ENCODE data around the gene AHRR.

AHRR gene

DNA sequence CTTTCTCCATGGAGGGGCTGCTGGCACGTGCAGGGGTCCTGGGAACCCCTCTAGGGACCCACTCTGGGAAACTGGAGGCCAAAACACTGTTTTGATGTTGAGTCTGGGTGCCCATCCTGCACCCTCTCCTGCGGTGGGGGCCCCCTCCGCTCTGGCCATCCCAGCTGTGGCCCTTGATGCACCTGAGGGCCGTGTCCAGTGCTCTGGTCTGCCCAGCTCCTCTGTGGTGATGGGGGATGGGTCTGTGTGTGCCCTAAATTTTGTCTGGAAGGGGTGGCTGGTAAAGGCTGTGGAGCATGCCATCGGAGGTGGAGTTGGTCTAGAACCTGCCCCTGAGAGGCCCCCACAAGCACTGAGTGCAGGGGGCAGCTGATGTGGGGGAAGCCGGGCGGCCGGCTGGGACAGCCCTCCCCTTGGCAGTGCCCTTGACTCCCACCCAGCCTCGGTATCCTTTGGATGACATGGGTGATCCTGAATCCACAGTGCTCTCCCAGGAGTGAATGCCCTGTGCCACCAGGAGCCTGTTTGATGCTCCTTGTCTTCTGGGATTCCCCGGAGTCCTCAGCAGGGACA is 26.3 kb downstream of the AHRR start:
- no peak for DNase-seq

GRCh38 chr5:348726-349125 is 27.2 kb downstream of the AHRR start:
- DNase-seq, result no peak

GRCh38 chr5:350355-350754 is 28.8 kb downstream of the AHRR start:
- DNase-seq, result no peak

- no peak for DNase-seq
These were observed 29.8 kb downstream of the AHRR start for GRCh38 chr5:351084-351920.

DNA sequence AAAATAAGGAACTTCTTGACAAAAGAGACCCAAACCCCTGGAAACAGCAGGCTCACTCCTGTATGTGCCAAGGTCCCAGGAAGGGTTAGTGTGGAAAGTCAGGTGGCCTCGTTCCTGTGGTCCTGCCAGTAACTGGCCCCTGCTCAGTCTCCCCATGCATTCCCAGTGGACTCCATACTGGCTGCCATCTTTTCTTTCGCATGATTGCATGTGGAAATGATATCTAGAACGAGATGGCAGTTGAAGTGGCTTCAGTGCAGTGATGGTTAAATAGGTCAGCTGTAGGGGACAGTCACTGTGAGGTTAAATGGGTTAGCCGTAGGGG is 30.4 kb downstream of the AHRR start:
- no peak for DNase-seq

DNA sequence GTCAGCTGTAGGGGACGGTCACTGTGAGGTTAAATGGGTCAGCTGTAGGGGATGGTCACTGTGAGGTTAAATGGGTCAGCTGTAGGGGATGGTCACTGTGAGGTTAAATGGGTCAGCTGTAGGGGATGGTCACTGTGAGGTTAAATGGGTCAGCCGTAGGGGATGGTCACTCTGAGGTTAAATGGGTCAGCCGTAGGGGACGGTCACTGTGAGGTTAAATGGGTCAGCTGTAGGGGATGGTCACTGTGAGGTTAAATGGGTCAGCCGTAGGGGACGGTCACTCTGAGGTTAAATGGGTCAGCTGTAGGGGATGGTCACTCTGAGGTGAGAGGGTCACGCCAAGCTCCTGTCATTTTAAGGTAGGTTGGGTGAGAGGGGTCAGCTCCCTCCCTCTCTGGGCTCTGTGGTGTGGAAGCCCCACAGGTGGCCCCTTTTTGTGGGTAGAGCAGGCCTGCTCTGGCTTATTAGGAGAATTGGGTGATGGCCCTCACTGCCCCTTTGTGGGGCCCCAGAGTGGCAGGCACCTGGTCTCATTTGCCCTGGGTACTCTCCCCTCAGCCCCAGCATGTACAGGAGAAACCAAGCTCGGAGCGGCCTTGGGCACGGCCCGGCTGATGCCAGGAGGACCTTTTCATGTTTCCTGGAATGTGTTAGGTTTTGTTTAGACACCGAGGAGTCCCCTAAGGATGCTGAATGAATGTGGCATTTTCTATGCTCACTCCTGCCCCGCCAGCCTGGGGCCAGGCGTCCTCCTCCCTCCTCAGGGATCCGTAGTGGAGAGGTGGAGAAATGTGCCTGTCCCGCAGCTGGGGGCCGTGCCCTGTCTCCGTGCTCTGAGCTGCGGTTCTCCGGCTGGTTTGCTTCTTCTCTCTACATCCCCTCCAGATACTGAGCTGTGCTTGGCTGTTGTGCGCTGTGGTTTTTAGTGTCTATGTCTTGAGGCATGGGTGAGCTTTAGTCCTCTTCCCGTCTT is 31.4 kb downstream of the AHRR start:
- DNase-seq, result no peak

DNA sequence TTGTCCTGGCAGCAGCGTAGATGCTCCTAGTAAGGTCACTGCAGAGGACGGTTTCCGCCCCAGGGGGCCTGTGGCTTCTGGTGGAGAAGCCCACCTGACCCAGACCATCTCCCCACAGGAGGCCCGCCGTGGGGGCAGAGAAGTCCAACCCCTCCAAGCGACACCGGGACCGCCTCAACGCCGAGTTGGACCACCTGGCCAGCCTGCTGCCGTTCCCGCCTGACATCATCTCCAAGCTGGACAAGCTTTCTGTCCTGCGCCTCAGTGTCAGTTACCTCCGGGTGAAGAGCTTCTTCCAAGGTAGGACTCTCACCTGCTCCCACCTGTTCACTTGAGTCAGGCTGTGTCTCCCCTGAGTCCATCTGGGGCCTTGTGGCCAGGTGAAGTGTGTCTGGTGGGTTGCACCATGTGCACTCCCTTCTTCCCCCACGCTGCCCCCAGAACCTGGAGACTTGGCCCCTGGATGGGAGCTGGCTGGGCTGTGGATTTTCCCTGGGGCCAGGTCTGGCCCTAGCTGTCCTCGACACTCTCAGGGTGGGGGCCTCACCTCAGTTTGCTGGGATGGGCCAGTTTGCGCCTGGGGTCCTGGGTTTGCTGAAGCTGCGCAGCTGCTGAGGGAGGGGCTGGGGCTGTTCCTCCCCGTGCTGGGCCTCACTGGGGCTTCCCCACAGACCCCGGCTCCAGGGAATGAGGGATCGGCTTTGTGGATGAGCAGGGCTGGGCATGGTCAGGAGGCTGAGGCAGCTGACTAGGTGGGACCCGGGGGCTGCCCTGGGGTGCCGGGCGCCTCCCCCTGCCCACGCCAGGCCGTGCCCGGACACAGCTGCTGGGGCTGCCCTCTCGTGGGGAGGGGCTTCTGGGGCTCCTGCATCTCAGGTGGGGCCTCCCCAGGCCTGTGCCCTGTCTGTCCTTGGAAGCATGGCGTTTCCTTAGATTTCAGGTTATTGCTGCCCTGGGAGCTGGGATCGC is 32.4 kb downstream of the AHRR start:
- DNase-seq, result no peak

- no peak for DNase-seq
These were observed 33.3 kb downstream of the AHRR start for GRCh38 chr5:354581-355378.

DNA sequence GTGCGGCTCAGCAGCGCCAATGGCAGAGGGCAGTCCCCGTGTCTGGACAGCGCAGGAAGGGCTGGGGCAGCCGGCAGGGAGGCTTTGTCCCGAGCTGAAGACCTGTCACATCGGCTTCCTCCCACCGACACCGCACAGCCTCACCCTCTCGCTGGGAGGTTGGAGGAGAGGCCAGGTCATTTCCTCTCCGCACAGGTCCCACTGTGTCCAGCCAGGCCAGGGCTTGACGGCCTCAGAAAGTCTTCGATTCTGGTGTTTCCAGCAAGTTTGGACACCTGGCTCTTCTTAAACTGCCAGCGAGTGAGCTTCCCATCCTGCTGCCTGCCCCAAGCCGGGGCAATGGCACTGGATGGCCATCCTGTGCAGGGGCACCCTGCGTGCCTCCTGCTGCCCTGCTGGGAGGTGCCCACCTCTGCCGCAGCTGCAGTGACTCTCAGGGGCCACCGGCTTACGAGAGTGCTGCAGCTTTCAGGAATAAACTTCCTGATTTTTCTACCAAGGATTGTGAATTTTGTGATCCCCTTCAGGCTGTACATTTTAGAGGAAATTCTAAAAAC is 33.9 kb downstream of the AHRR start:
- no peak for DNase-seq

DNA sequence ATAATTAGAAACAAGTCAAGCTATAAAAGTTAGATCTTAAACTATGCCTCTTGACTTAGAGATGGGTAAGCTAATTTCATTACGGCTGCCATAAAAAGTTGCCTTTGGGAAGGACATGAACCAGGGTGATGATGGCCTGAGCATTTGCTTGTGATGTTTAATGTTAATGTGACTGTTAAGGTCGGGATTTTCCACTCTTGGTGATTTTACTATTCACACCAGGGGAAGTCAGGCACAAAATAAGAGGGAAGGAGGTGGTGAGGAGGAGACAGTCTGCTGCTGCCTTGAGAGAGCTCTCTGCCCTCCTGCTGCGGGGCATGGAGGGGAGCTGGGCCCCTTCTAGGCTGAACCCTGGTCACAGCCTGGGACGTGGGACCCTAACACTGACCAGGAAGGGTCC is 34.4 kb downstream of the AHRR start:
- no peak for DNase-seq

- no peak for DNase-seq
These were observed 37.9 kb downstream of the AHRR start for GRCh38 chr5:359301-359897.

DNA sequence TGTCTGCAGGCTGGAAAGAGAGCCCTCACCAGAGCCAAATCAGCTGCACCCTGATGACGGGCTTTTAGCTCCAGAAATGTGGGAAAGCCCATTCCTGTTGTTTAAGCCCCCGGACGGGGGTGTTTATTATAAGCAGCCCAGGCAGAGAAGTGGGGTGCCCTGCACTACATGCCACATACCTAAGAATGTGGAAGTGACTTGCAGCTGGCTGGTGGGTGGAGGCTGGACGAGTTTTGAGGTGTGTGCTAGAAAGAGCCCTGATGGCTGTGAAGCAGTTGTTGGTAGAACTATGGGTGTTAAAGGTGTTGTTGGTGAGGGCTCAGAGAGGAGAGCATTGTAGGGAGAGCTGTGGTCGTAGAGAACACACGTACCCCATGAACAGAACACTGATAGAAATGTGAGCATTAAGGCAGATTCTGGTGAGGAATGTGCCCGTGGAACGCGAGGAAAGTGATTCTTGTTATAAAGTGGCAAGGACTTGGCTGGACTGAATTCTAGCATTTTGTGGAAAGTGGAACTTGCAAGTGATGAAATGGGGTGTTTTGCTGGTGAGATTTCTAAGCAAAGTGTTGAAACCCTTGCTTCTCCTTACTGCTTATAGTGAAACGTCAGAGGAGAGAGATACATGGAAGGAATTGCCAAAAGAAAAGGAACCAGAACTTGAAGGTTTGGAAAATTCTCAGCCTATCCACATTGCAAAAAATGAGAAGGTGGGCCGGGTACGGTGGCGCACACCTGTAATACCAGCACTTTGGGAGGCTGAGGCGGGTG is 38.9 kb downstream of the AHRR start:
- DNase-seq, result no peak

- DNase-seq, result no peak
These were observed 40.7 kb downstream of the AHRR start for GRCh38 chr5:362189-362588.

GRCh38 chr5:362978-363765 is 41.7 kb downstream of the AHRR start:
- peak in 1 of 2 donors; percentile 16 for DNase-seq

DNA sequence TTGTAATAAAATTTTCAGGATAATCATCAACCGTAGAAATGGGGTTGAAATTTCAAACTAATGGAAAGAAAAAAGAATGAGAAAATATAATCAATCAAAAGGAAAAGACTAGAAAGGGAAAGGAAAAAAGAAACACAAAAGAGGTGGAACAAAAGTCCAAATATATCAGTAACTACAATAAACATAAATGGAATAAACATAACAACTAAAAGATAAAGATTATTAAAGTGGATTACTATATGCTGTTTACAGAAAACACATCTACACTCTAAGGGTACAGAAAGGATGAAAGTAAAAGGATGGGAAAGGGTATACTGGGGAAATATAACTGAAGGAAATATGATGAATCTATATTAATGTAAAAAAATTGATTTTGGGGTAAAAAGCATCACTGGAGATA is 43.0 kb downstream of the AHRR start:
- no peak for DNase-seq

GRCh38 chr5:366541-367357 is 45.2 kb downstream of the AHRR start:
- DNase-seq, result peak in 1 of 2 donors; percentile 14

DNA sequence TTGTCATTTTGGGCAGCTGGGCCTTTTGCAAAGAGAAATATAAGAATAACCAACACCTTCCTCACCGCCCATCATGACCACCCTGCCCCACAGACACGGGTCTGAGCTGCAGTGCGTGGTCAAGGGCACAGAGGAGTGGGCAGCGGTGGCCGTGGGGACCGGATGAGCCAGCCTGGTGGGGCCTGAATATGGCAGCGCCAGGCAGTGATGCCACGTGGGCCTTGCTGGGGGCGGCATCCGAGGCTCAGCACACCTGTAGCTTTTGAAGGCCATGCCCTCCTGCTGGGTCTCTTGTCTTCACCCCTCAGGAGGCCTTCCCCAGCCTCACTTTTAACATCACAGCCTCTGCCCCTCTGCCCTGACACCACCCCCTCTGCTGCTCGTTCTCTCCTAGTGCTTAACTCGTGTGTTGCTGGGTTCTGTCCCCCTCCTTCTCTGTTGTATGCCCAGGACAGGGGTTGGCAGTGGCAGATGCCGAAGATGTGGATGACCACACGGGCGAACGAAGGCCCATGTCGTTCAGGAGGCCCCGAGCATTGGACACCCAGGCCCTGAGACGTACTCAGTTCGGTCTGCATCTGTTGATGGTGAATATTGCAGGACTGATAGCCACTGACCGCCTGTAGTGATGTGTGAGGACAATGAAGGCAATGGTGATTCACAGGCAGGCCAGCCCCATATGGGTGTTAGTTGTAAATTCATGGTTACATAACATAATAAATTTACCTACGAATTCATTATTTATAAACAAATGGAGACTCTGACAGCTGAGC is 46.0 kb downstream of the AHRR start:
- DNase-seq, result no peak

Data from stimulated activated CD4-positive, alpha-beta T cell treated with anti-CD3 and anti-CD28 coated beads, Interleukin-2, amount 100 ng/mL, for 24 hours (primary cell).